ENCODE measurements around the gene NTHL1.
"Not testable (repeated sequence)": the region's sequence is repeated elsewhere in the genome, so short reads cannot be mapped to it uniquely, and the experiment has no call there.

Gene NTHL1

DNA sequence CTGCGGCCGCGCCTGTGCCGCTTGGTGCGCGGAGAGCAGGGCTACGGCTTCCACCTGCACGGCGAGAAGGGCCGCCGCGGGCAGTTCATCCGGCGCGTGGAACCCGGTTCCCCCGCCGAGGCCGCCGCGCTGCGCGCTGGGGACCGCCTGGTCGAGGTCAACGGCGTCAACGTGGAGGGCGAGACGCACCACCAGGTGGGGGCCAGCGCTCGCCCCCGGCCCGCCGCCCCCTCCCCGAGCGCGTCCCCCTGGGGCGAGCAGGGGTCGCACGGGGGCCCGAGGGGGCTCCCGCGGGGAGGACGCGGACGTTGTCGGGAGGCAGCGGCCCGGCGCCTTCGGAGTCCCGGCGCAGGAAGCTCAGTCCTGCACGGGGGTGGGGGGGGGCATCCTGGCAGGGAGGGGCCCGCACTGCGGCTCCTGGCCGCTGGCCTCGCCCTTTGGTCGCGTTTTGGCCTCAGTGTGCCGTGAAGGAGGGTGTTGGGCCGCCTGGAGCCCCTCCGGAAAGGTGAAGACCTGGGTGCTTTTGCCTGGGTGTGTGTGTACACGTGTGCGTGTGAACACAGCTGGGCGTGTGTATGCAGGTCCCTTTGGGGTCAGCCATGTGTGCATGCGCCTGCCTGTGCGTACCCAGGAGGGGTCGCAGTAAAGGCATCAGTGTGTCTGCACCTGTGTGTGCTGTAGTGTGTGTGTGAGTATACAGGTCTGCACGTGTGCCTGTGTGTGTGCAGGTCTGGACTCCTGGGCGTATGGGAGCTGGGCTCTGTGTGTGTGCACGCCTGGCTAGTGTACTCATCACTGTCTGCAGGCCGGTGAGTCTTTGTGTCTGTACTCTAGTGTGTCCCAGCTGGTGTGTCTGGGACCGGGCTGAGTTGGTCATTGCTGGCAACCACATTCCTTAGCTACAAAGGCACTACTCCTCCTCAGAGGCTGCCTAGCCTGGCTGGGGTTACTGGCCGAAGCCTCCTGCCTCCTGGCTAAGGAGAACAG is 20.3 kb downstream of the NTHL1 start:
- no peak for DNase-seq

DNA sequence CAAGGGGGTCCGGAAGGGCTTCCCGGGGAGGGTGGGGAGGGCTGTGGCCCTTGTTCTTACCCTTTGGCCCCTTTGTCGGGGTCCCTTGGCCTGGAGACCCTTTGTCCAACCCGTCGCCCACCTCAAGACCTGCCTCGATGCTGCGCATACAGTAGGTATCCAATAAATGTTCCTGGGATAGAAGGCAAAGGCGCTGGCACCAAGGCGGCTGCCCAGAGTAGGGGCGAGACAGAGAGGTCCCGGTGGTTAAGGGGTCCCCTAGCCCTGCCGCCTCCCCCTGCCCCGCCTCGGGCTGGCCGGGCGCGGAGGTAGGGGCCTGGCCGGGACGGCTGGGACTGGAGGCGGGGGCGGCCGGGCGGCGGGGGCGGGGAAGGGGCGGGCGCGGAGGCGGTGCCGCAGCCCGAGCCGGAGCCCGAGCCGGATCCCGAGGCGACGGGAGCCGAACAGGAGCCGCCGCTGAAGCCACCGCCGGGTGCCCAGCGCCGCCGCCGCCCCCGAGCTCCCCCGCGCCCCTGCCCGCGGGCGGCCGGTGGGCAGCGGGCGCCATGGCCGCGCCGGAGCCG is 21.1 kb downstream of the NTHL1 start, which contains the start of gene NHERF2:
TSS of gene NHERF2 (plus strand) at position 442 of the 563 bp plus-strand sequence. CDS start at position 546, 104 bp downstream.
- DNase-seq, result no peak

DNA sequence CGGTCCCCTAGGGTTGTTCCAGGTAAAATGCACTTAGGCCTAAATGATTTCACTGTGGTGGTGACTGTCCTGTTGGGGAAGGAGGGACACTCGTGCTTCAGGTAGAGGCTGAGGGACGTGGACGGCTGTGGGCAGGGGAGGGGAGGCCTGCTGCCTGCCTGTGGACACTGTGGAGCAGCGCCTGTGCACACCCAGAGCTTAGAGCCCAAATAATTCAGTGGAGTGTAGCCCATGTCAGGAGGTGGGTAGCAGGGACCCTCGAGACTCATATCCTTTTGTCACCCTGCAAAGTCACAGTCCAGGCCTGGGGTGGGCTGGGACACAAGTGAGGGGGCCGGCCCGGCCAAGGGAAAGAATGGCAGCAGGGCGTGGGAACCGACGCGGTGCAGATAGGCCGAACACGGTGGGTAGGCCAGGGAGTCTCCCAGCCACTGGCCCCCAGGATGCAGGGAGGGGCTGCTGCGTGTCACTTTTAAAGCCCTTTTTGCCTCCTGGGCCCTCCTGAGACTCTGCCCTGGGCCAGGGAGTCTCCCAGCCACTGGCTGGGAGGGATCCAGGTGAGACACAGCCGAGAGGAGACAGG is 21.7 kb downstream of the NTHL1 start:
- no peak for DNase-seq

DNA sequence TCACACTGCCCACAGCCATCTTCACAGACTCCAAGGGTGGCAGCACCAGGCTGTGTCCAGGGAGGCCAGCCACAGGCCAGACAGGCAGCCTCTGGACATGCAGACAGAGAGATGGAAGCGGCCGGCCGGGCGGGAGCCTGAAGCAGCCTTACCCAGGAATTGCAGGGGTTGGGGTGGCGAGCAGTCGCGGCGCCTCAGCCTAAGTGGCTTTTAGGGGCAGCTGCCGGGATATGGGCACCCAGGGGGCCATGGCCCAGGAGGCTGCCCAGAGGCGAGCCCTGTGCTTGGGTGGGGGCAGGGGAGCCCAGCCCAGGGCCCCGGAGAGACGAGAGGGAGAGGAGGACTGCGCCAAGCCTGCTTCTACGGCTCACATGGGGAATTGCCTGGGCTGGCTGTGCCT is 22.4 kb downstream of the NTHL1 start:
- DNase-seq, result no peak

DNA sequence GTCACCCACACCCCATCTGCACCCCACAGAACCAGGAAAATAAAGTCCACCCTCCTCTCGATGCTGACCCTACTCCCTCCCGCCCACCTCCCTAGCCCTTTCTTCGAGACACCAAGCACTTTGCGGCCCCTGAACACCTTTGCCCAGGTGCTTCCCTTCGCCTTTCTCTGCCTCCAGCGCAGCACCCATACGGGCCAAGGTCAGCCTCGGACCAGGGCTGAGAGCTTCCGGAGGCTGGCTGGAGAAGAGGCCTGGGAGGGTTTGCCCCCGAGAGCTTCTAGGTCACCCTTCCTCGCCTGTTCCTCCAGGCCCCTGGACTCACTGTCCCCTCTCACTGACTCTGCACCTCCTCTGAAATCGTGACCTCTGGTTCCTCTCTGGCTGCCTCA is 23.6 kb downstream of the NTHL1 start:
- no peak for DNase-seq

DNA sequence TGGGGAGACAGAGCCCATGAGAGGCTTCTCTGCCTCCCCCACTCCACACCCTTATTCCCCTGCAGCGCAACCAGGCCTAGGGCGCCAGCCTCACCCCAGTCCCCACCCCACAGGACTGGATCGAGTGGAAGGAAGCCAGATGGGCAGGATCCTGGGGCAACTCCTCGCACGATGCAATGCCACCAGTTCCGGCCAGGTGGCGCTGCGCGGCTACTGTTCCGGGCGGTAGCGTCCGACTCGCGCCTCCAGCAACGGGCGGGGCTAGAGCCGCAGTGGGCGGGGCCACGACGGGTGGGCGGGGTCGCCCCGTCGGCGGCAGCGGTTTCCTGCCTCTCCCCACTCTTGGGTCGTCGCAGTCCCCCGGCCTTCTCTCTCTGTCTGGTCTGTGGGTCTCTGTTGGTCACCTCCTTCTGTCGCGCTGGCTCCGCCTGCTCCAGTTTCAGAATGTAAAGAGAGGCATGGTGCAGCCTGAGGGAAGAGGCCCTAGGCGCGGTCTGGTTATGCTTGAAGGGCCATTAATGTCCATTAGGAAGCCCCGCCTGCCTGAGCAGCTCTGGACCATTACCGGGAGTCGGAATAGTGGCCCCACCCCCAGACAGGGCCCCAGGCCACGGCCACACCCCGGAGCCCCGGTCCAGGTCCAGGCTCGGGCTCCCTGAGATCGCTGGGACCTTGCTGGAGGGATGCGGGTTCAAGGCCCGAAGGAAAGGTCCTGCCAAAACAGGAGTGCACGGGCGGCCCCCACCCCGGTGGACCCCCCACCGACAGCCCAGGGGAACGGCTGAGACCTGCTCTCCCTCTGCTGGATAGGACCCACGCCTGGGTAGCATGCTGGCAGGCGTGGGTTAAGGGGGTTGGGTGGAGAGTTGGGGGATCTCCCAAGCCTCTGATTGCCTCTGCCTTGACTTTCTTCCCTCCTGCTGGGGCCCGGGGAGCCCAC is 24.3 kb downstream of the NTHL1 start:
- DNase-seq, result peak; percentile 92

DNA sequence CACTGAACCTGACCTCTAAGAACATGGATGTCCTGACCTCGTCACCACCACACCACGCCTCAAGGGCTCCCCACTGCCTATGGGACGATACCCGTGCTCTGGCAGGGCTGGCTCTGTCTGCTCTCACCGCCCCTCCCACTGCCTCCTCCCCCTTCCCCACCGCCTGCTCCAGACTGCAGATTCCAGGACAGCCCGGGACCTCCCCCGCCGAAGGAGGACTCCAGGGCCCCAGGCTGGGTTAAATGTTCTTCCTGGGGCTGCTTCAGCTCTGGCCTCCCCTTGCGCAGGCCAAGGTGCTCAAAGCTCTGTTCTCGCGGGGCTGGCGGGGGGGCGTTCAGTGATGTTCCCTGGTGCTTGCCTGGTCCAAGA is 24.9 kb downstream of the NTHL1 start:
- no peak for DNase-seq

DNA sequence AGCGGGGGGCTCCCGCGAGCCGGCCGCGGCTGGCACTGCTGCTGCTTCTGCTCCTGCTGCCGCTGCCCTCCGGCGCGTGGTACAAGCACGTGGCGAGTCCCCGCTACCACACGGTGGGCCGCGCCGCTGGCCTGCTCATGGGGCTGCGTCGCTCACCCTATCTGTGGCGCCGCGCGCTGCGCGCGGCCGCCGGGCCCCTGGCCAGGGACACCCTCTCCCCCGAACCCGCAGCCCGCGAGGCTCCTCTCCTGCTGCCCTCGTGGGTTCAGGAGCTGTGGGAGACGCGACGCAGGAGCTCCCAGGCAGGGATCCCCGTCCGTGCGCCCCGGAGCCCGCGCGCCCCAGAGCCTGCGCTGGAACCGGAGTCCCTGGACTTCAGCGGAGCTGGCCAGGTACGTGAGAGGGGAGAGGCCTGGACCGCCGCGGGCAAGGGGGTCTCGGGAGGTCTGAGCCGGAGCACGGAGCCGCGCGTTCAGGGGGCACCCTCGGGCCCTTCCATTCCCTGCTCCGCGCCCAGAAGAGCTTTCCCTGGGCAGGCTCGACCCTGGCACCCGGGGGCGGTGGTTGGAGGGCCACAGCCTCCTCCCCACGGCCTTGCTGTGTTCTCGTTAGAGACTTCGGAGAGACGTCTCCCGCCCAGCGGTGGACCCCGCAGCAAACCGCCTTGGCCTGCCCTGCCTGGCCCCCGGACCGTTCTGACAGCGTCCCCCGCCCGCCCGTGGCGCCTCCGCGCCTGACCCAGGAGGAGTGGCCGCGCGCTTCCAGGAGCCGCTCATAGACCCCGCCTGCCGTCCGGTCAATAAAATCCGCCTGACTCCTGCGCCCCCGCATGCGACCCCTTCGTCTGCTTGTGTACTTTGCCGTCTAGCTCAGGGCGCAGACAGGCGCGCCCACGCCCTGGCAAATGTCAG is 27.5 kb downstream of the NTHL1 start:
- no peak for DNase-seq

DNA sequence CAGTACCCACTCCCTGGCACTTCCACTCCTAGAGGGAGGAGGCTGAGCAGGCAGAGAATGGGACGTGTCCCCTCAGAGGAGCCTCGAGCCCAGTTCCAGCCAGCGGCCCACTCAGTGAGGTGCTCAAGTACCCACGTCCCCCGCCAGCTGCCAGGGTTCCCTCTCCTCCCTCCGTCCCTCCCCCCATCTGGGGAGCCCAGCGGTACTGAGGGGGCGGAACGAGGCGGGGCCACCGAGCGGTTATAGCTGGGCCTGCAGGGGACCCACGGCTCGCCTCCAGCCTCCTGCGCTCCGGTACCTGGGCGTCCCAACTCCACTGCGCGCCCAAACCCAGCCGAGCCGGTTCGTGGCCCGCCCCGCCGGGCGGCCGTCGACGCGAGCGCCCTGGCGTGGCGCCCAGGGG is 28.1 kb downstream of the NTHL1 start, which contains the start of gene NPW:
TSS of gene NPW (plus strand) at position 268 of the 403 bp plus-strand sequence.
- no peak for DNase-seq

DNA sequence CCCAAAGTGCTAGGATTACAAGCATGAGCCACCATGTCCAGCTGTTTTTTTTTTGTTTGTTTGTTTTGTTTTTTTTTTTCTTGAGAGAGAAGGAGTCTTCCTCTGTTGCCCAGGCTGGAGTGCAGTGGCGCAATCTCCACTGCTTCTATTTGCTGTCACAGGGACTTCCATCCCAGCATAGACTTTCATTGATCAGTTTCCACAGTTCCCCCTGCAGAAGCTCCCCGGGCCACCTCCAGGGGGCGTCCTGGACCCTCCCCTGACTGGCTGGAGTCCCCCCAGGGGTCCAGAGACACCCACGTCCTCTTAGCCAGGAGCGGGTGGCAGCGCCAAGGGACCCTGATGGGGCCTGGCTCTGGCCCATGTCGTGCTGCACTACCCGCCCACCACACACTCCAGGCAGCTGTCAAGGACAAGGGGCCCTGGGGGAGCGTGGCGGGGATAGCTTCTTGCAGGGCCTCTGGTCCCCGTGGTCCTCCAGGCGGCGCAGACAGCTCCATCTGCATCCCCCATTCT is 31.2 kb downstream of the NTHL1 start:
- no peak for DNase-seq

DNA sequence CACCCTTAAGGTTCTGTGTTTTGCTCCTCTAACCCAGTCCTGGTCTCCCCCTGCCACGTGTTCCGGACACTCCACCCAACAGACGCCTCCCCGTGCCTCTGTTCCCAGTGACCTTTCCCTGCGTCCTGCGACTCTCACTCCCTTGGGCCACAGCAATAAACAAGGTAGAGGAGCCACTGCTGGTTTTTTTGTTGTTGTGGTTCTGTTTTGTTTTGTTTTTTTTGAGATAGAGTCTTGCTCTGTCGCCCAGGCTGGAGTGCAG is 31.8 kb downstream of the NTHL1 start:
- DNase-seq, result no peak

DNA sequence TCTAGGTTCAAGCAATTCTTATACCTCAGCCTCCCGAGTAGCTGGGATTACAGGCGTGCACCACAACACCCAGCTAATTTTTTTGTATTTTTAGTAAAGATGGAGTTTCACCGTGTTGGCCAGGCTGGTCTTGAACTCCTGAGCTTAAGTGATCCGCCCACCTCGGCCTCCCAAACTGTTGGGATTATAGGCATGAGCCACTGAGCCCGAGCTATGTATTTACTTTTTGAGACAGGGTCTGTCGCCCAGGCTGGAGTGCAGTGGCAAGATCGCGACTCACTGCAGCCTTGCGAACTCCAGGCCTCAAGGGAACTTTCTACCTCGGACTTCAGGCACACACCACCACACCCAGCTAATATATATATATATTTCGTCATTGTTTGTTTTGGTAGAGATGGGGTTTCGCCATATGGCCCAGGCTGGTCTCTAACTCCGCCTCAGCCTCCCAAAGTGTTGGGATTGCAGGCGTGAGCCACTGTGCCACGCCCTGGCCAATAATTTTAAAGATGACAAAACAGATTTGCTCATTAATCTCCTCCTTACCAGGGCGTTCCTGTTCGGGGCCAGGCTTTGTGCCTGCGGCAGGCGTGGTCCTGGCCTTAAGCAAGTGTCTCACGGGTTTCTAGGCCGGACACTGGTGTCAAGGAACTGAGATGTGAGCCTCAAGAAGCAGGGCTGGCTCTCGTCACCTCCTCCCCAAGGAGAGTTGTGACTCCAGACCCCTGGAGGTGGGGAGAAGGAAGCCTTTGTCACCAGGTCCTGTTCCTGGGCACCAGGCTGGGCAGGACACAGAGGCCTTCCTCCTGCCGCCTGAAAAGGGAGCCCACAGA is 32.3 kb downstream of the NTHL1 start:
- no peak for DNase-seq

DNA sequence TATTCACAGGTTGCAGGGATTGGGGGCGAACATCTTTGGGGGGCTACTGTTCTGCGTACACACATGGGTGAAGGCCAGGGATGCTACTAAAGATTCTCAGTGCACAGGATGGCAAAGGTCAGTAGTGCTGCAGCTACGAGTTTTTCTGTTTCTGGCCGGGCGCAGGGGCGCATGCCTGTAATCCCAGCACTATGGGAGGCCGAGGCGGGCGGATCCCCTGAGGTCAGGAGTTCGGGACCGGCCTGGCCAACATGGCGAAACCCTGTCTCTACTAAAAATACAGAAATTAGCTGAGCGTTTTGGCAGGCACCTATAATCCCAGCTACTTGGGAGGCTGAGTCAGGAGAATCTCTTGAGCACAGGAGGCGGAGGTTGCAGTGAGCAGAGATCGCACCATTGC is 34.1 kb downstream of the NTHL1 start:
- no peak for DNase-seq

DNA sequence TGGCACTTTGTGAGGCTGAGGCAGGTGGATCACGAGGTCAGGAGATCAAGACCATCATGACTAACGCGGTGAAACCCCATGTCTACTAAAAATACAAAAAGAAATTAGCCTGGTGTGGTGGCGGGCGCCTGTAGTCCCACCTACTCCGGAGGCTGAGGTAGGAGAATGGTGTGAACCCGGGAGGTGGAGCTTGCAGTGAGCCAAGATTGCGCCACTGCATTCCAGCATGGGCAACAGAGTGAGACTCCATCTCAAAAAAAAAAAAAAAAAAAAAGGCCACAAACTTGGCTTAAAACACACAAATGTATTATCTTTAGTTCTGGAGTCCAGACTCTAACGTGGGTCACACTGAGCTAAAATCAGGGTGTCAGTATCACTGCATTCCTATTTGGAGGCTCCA is 35.9 kb downstream of the NTHL1 start:
- DNase-seq, result not testable (repeated sequence)

DNA sequence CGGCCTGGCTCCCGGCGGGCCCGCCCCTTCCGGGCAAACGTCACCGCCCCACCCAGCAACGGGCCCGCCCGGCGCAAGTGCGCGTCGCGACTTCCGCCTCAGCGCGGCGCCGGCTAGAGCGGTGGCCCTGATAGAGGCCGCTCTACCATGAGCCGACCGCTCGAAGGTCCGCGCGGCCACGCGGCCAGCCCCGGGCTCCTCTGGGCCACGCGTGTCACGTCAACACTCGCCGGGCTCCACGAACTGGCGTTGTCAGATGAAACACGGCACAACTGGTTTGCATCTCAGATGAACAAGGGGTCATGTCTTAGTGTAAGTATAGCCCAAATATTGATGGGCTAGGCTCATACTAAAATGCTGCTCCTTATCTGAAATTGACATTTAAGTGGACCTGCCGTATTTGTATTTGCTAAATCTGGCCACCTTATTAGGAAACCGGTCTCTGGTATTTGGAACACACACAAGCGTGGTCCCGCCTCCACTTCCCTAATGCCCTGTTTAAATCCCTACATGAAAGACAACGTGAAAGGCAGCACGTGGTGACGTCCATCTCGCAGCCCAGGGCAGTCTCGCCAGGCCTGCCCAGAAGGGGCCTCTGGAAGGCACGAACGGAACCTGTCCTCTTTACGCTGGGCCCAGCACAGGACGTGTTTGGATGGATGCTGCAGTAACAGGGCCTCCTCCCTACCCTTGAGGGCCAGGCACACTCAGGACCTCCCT is 37.7 kb downstream of the NTHL1 start, which contains the start of gene ZNF598:
TSS of gene ZNF598 (minus strand) at position 31 of the 720 bp plus-strand sequence.
- DNase-seq, result peak; percentile 90

DNA sequence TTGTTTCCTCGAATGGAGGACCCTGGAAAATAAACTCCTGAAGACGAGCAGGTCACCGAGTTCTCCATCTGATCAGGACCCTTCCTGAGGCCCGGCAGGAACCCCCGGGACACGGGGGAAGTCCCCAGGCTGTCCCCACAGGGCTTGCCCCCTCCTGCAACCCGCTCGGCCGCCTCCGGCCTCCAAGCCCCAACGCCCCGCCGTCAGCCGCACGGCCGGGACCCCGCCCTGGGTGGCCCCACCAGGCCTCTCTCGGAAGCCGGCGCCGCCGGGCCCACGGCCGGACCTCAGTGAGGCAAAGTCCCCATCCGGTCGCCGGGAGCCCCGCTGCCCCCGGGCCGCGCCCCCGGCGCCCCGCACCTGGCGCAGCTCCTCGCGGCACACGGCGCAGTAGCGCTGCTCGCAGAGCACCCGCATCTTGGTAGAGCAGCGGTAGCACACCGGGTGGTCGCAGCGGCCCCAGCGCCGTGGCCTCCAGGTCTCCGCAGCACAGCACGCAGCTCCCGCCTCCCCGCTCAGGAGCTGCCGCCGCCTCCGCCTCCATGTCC is 38.4 kb downstream of the NTHL1 start:
- no peak for DNase-seq

DNA sequence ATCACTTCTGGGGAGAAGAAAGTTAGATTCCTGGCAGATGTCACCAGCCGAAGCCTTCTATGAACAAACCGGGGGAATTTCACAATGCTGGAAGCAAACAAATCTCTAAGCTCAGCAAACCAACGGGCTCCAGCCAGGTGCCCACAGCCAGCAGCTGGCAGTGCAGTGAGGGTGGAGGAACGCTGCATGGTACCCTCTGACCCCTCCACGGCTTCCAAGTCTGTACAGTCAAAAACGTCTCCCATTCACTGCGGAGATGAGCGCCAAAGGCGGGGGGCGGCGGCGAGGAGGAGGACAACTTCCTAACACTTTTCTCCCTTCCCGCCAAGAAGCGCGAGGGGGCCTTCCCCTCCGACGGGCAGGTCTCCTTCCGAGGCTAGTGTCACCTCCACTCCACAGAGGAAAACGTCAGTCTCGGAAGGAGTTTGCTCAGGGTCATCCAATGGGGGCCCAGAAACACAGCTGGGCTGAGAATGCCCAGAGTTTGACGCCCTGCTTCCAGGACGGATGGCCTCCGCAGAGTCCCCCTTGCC is 38.9 kb downstream of the NTHL1 start:
- DNase-seq, result no peak

DNA sequence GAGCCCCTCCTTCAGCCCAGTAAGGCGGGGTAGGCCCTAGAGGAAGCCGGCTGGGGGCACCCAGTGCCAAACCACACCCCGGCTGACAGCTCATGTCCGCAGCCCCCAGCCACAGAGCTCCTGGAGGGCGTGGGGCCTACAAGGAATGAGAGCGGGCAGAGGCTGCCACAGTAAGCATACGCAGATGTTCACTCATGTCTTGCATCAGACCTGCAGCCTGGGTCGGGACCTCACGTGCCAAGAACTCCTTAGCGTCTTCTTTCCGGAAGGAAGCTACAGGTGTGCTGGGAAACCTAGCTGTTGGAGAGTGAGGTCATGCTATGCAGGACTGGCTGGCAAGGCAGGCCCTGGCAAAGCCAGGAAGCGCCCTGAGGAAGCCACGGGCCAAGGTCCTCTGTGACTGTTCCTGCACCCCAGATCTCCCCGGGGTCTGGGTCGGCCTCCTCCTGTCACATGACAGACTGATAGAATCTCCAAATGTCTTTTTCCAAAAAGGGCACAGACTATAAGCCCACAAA is 39.6 kb downstream of the NTHL1 start:
- no peak for DNase-seq
